NCI-H1092 (cell line): ENCODE measurements around the gene HIRIP3.
A peak's percentile ranks its signal among the peaks of the same experiment; 100 is the strongest.

ENCODE experiments used
- DNase-seq: peaks from one replicate; lab custom pipeline; 2025; lab: John Stamatoyannopoulos, UW

Gene HIRIP3

DNA sequence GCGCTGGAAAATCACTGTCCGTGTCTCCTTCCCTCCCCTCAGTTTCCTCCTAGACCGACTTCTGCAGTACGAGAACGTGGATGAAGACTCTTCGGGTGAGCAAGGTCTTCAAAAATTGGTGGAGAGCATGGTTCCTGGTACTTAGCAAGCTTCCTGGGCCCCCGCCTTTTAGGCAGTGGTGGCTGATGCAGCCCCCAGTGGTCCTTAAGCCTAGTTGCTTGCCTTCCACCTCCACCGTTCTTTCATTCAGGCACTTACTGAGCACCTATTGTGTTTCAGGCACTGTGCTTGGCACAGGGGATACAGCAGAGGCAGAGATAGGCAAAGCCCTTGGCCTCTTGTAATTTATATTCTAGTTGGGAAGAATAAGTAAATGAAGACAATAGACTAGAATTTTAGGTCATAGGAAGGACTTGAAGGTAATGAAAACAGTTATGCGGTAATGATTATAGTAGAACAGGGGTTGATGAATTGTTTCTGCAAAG, 1.4 kb upstream of the HIRIP3 start:
- DNase-seq, result no peak

DNA sequence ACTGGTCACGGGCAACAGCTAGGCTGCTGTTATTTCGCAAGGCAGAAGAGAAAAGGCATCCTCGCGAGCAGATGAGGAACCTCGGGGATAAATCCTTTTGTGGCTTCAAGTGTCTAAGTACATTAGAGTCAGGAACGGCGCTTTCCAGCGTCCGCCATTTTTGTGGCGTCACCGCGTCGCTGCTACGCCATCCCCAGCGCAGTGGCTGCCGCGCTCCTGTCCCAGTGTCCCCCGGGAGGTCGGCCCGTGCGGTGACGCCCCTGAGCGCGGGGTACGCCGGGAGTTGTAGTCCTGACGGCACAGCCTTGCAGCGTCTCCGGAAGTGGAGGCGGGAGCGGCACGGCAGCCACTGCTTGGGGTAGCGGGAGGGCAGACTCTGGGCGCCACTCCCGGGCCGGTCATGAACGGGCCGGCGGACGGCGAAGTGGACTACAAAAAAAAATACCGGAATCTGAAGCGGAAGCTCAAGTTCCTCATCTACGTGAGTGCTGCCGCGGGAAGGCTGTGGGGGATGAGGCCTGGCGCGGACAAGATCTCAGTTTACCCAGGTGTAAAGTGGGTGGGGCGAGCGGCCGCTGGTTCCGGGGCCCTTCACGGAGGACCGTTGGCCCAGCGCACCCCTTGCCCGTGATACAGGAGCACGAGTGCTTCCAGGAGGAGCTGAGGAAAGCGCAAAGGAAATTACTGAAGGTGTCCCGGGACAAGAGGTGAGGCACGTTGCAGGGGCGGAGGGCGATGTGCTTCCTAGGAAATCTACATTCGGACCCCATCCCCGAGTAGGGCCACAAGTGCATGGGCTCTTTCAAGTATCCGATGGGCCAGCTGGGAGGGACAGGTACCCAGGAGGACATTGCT, 721 bp upstream of the HIRIP3 start, which contains the start of gene INO80E:
Gene INO80E, plus strand, starts transcription at position 331 of the 855 bp plus-strand sequence. Its CDS starts 70 bp downstream, at position 401.
- DNase-seq, result peak; percentile 95

DNA sequence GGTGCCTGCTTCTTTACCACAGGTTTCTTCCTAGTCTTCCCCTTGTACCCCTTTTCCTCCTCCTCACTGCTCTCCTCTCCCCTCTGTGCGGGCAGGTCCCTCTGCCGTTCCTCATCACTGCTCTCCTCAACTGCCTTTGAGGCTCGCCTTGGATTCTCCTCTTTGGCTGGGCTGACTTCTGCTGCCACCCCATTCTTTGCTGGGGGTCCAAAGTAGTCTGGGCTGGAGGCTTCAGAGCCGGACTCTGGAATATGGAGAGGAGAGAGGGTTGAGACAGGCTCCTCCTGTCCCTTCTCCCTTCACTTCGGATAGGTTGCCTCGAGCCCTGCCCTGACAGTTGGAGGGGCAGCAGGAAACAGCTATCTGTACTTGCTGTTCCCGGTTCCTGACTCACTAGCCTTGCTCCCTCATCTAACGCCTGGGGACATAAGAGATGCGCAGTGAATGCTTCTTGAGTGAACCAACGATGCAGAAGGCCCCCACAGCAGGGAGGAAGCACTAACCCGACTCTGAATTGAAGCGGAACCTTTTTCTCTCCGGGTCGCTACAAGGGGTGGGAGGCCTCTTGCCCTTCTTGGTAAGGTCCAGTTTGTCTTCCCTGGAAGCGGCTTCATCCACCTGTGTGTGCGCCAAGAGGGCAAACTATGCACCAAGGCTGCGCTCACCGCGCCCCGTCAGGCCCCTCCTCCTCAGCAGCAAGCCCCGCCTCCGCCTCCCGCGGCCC, 655 bp downstream of the HIRIP3 start:
- DNase-seq, result no peak

DNA sequence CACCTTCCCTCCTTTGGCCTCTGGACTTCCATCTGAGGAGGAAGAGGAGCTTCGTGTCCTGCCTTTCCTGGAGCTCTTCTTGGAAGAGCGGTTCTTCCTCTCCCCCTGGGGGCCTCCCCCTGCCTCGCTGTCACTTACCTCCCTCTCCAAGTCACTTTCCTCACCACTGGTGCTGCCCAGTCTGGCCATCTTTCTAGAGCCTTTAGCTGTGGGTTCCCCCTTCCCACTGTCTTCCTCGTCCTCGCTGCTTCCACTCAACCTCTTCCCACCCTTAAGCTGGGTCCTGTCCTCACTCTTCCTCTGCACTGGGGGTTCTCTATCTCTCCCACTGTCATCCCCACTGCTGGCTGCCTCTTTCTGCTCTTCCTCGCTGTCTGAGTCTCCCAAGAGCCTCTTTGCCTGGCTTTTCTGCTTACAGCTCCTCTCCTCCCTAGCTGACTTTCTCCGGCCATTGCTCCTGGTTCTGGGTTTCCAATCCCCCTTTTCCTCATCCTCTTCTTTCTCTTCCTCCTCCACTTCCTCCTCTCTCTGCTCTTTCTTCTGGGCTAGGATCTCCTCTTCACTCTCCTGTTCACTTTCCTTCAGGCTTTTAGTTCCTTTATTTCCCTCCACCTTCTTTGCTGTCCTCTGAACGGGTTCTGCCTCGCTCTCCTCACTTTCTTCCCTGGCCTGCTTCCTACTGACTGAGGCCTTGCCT, 1.4 kb downstream of the HIRIP3 start:
- DNase-seq, result no peak

DNA sequence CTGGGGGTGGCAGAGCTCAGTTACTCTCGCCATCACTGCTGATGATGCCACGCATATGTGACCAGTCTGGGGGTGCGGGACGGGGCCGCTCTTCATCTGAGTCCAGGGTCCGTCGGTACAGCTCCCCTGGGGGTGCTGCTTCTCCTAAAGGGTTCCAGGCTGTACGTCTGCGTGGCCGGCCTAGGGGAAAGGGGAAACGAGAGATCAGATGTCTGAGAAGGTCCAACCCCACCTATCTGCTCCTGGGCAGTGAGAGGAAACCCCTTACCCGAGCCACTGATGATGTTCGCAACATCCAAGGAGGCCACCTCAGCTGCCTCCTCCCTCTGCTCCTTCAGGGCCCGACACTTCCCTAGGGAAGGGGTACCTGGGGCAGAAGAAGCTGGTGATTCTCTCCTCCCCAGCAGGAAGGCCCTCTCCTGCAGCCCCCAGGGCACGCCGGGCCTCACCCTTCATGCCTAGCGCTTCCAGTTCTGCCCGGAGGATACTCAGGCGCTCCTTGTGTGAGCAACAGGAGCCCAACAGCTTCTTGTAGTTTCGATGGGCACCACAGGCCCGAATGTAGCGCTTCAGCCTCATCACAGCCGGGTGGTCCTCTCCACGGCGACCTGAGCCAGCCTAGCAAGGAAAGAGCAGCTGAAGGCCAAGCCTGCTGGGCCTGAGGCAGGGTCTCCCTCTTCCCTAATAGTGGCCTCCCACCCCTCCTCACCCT, 2.1 kb downstream of the HIRIP3 start:
- DNase-seq, result no peak

DNA sequence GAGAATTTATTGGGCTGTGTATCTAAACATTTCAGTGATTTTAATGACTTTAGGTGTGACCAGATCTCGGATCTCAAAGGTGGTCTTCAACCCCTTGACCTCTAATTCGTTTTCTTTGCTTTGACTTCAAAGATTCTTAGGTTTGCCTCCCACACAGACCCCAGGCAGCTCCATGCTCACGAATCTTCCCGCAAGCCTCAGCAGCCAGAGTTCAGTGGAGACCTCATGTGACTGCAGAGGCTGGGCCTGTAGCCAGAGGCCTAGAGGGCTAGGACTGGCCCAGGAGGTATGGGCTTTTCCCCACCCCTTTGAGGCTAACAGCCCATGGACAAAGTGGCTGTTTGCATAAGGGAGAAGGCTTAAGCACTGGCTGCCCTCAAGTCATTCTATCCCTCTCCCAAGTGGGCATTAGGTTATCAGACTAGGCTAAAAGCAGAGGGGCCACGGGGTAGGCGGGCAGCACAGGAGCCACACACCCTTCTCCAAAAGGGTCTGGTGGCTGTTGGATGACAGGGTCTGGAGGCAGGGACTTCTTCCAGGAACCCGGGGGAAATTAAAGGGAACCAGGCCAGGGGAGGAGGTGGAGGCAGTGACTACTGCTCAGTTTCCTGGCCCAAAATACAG, 3.0 kb downstream of the HIRIP3 start:
- no peak for DNase-seq

DNA sequence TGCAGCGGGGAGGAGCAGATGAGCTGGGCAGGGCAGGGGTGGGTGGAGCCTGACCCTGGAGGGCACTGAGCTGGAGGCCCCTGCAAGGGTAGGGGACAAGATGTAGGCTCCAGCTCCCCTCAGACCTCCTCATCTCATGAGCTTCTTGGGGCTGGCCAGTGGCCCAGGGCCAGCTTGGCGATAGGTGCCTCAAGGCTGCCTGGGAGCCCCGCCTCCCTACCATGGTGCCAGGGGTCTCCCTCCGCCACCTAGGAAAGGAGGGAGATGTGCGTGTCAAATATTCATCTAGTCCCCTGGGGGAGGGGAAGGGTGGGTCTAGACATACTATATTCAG, 3.9 kb downstream of the HIRIP3 start:
- no peak for DNase-seq

DNA sequence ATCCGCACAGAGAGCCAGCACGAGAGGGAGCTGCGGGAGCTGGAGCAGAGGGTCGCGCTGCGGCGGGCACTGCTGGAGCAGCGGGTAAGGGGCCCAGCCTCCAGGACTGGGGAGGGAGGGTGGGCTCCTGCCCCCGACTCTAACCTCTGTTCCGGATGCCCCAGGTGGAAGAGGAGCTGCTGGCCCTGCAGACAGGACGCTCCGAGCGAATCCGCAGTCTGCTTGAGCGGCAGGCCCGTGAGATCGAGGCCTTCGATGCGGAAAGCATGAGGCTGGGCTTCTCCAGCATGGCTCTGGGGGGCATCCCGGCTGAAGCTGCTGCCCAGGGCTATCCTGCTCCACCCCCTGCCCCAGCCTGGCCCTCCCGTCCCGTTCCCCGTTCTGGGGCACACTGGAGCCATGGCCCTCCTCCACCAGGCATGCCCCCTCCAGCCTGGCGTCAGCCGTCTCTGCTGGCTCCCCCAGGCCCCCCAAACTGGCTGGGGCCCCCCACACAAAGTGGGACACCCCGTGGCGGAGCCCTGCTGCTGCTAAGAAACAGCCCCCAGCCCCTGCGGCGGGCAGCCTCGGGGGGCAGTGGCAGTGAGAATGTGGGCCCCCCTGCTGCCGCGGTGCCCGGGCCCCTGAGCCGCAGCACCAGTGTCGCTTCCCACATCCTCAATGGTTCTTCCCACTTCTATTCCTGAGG, 4.4 kb downstream of the HIRIP3 start:
- DNase-seq, result no peak

DNA sequence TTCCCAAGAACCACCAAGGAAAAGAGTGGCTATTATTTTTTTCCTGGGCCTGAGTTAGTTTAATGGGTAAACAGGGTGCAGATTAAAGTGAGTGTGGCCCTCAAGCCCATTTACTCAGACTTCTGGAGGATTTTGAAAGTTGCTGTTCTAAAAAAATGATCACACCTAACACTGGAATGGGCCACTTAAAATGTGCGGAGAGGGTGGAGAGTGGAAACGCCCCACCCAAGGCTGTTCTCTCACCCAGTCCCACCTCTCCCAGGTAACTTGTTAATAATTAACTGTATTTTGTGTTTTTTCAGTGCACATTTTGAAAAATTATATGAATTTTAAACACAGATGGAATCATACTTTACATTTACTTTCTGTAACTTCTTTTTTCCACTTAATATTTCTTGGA, 5.4 kb downstream of the HIRIP3 start:
- DNase-seq, result no peak

DNA sequence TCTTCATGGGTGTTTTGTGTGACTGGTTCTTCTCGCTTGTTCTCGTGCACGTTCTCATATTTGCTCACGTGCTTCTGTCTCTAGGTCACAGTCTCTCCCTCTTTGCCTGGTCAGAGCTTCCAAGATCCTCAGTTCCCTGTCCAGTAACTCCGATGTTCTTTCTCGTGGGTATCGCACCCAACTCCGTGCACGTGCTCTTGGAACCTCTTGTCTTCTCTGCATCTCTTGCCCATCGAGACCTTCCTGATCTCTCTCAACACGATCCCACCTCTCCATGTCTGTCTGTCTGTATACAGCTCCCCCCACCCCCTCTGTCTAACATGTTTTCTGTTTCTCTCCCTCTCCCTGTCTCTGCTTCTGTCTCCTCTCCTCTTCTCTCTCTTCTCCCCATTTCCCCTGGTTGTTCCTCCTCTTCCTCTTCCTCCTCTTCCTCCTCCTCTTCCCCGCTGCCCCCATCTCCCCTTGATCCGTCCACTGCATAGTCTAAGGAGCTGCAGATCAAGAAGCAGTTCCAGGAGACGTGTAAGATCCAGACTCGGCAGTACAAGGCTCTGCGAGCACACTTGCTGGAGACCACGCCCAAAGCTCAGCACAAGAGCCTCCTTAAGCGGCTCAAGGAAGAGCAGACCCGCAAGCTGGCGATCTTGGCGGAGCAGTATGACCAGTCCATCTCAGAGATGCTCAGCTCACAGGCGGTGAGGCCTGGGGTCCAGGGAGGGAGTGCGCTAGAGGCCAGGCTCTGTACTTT, 6.1 kb downstream of the HIRIP3 start:
- DNase-seq, result no peak

DNA sequence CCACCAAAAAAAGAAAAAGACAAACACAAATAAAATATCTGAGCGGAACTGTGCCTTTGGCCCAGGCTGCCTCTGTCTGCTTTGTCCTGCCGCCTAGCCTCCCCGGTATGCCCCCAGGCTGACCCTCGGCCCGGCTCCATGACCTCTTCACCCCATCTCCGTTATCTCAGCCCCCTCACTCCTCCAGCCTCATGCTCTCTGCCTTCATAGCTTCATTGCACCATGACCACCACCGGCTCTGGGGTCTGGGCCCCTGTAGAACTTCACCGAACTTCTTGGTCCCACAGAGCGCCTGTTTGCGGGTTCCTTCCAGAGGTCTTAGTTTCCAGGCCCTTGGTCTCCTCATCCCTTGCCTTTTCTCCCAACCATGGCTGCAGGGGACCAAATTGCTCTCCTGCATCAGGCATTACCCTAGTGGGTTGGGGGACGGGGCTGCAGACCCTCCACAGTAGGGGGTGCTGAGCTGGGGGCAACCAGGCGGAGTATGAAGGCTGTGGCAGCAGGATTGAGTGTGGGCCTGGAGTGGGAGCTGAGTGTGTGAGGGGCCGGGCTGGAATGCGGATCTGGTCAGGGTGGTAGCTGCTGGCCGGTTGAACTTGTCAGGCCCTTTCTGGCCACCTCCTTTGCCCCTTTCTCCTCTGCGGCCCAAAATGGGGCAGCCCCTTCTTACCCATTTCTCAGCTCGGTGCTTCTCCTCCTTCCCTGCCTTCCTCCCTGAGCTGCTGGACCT, 6.9 kb downstream of the HIRIP3 start:
- no peak for DNase-seq

DNA sequence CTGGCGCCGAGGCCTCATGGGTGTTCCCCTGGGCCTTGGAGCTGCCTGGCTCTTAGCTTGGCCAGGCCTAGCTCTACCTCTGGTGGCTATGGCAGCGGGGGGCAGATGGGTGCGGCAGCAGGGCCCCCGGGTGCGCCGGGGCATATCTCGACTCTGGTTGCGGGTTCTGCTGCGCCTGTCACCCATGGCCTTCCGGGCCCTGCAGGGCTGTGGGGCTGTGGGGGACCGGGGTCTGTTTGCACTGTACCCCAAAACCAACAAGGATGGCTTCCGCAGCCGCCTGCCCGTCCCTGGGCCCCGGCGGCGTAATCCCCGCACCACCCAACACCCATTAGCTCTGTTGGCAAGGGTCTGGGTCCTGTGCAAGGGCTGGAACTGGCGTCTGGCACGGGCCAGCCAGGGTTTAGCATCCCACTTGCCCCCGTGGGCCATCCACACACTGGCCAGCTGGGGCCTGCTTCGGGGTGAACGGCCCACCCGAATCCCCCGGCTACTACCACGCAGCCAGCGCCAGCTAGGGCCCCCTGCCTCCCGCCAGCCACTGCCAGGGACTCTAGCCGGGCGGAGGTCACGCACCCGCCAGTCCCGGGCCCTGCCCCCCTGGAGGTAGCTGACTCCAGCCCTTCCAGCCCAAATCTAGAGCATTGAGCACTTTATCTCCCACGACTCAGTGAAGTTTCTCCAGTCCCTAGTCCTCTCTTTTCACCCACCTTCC, 7.9 kb downstream of the HIRIP3 start:
- no peak for DNase-seq

DNA sequence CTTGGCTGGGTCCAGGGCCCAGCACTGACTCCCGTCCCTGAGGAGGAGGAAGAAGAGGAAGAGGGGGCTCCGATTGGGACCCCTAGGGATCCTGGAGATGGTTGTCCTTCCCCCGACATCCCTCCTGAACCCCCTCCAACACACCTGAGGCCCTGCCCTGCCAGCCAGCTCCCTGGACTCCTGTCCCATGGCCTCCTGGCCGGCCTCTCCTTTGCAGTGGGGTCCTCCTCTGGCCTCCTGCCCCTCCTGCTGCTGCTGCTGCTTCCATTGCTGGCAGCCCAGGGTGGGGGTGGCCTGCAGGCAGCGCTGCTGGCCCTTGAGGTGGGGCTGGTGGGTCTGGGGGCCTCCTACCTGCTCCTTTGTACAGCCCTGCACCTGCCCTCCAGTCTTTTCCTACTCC, 8.5 kb downstream of the HIRIP3 start:
- no peak for DNase-seq

DNA sequence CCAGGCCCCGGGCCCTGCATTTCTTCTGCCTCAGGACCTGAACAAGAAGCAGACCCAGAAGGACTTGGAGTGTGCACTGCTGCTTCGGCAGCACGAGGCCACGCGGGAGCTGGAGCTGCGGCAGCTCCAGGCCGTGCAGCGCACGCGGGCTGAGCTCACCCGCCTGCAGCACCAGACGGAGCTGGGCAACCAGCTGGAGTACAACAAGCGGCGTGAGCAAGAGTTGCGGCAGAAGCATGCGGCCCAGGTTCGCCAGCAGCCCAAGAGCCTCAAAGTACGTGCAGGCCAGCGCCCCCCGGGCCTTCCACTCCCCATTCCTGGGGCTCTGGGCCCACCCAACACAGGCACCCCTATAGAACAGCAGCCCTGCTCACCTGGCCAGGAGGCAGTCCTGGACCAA, 9.2 kb downstream of the HIRIP3 start:
- DNase-seq, result no peak

DNA sequence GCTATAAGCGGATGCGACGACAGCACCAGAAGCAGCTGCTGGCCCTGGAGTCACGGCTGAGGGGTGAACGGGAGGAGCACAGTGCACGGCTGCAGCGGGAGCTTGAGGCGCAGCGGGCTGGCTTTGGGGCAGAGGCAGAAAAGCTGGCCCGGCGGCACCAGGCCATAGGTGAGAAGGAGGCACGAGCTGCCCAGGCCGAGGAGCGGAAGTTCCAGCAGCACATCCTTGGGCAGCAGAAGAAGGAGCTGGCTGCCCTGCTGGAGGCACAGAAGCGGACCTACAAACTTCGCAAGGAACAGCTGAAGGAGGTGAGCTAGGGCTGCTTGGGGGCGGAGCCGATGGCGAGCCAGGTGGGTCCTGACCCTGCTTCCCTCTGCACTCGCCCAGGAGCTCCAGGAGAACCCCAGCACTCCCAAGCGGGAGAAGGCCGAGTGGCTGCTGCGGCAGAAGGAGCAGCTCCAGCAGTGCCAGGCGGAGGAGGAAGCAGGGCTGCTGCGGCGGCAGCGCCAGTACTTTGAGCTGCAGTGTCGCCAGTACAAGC, 10.1 kb downstream of the HIRIP3 start:
- DNase-seq, result no peak

DNA sequence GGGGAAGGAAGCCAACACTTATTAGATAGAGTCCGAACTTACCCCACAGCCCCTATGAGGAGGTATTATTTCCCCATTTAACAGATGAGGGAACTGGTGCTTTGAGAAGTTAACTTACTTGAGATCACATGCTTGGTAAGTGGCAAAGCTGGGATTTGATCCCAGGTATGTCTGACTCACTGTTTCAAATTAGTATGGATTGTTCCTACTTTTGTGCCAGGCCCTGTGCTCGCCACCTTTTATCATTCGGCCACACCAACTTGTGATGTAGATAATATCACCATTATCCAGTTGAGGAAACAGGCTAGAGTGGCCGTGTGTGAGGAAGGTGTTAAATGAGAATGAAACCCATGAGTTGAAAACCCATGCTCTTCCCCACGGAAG, 10.7 kb downstream of the HIRIP3 start:
- no peak for DNase-seq

DNA sequence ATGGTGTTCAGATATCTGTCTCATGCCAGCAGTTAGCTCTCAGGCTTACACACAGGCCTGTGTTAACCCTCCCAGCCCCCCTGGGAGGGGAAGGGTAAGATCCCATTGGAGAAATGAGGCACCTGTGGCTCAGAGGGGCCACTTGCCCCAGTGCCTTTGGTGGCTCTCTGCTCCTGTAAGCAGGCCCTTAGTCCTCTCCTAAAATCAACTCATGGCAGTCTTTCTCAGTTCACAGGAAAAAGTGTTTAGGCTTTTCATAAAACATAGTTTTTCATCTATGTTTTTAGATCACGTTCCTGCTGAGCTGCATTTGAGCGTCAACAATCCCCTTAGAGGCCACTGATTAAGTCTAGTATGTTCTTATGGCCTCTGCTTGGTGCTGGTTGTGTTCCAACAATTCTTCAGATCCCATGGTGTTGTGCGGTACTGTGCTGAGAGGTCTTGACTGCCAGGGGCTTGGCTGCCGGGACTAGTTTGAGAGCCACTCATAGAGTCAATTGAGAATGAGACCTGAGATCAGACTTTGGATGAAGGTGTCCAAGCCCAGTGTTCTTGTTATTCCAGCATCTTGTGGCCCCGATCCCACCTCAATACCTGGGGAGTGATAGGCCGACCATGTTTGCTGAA, 11.2 kb downstream of the HIRIP3 start:
- no peak for DNase-seq
